ENCODE measurements around the gene TTC31.

DNA sequence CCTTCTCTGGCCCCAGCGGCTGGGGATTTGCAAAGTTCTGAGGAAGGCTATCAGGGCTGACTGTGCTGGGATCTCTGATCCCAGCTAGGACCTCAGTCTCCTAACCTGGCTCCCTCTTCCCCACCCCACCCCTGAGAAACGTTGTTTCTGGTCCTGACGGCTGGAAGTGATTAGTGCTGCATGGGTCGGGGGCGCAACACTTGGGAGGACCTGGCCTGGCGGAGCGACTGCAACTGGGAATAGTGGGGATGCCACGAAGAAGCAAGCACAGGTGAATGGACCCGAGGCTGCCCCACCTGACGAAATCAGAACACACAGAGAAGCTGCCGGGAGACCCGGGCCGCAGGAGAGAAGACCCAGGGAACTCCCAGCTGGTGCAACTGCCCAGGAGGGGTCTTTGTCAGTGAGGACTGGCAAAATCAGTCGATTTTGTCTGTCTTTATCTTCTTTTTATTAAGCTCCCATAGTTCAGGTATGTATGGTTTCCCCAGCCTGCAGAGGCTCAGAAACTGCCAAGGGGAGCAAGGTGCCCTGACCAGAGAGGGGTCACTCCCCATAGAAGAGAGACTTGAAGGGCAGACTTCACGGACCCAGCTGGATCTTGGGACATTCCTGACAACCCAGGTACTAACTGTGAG lies 17.2 kb downstream of the TTC31 start:
- no peak for TF ChIP-seq POLR2A (IDR thresholded peaks at IDR 0.05; ENCODE audit: low read depth, low read length)
- no peak for TF ChIP-seq TAF1 (IDR thresholded peaks at IDR 0.05; ENCODE audit: low read depth, low read length)
- no peak for TF ChIP-seq POLR2AphosphoS5 (IDR thresholded peaks at IDR 0.05; ENCODE audit: low read depth, low read length)
- TF ChIP-seq SPI1 (IDR thresholded peaks at IDR 0.05; ENCODE audit: low read depth, low read length) = no peak
